Astrocyte (in vitro differentiated cells and primary cell): ENCODE data around the gene NKAIN2. TPM values are rescaled to one million over a fixed set of nuclear protein-coding genes. Genes with fewer than 3 reads are reported as not detected.

Experiments used
- DNase-seq: peaks from one replicate; pipeline ENCODE4 v3.0.0-alpha.2; 2010; ENCODE audit warnings: low read depth
- FAIRE-seq: peaks from 2 replicates; lab custom pipeline; 2011; peaks lifted over from hg19 to GRCh38; lab: Jason Lieb, UNC
- H2AFZ ChIP-seq: 2 replicates; pipeline ENCODE4 v1.6.0; 2012; ENCODE audit warnings: low read depth, low read length, inconsistent platforms
- H3K27ac ChIP-seq: 2 replicates; pipeline ENCODE4 v1.5.1; 2011; ENCODE audit warnings: low read depth, low read length, inconsistent platforms
- H3K27me3 ChIP-seq: 2 replicates; pipeline ENCODE4 v1.6.0; 2011; ENCODE audit warnings: low read length, inconsistent platforms; ENCODE audit not compliant: insufficient read depth
- H3K36me3 ChIP-seq: 2 replicates; pipeline ENCODE4 v1.5.1; 2011; ENCODE audit warnings: low read length, inconsistent platforms; ENCODE audit not compliant: insufficient read depth
- H3K4me1 ChIP-seq: 2 replicates; pipeline ENCODE4 v1.5.1; 2011; ENCODE audit warnings: low read length, inconsistent platforms; ENCODE audit not compliant: insufficient read depth
- H3K4me2 ChIP-seq: 2 replicates; pipeline ENCODE4 v1.6.0; 2012; ENCODE audit warnings: low read length, inconsistent platforms
- H3K4me3 ChIP-seq: 2 replicates; pipeline ENCODE4 v1.5.1; 2011; ENCODE audit warnings: low read depth, mild to moderate bottlenecking, low read length, inconsistent platforms; ENCODE audit not compliant: insufficient read depth
- H3K79me2 ChIP-seq: 2 replicates; pipeline ENCODE4 v1.6.0; 2012; ENCODE audit warnings: mild to moderate bottlenecking, low read length, inconsistent platforms; ENCODE audit not compliant: insufficient read depth
- H3K9ac ChIP-seq: 2 replicates; pipeline ENCODE4 v1.6.0; 2012; ENCODE audit warnings: mild to moderate bottlenecking, low read length, inconsistent platforms
- H3K9me3 ChIP-seq: 2 replicates; pipeline ENCODE4 v1.5.1; 2012; ENCODE audit warnings: low read depth, mild to moderate bottlenecking, low read length, inconsistent platforms; ENCODE audit not compliant: insufficient read depth
- H4K20me1 ChIP-seq: 2 replicates; pipeline ENCODE4 v1.6.0; 2012; ENCODE audit warnings: low read length, inconsistent platforms; ENCODE audit not compliant: insufficient read depth
- H3K27ac Mint-ChIP-seq: one replicate; pipeline ENCODE4 v1.8.0; 2021; ENCODE audit warnings: mild to moderate bottlenecking, mixed read lengths; ENCODE audit not compliant: unreplicated experiment
- H3K27me3 Mint-ChIP-seq: one replicate; pipeline ENCODE4 v1.8.0; 2021; ENCODE audit warnings: low read depth, mixed read lengths; ENCODE audit not compliant: unreplicated experiment
- H3K36me3 Mint-ChIP-seq: one replicate; pipeline ENCODE4 v1.8.0; 2021; ENCODE audit warnings: low read depth, mixed read lengths; ENCODE audit not compliant: unreplicated experiment
- H3K4me1 Mint-ChIP-seq: one replicate; pipeline ENCODE4 v1.8.0; 2021; ENCODE audit warnings: low read depth, mixed read lengths; ENCODE audit not compliant: unreplicated experiment
- H3K4me3 Mint-ChIP-seq: one replicate; pipeline ENCODE4 v1.8.0; 2021; ENCODE audit warnings: mild to moderate bottlenecking, moderate library complexity, mixed read lengths; ENCODE audit not compliant: unreplicated experiment
- H3K9me3 Mint-ChIP-seq: one replicate; pipeline ENCODE4 v1.8.0; 2021; ENCODE audit warnings: mild to moderate bottlenecking, mixed read lengths; ENCODE audit not compliant: unreplicated experiment
- CTCF ChIP-seq: IDR thresholded peaks from 2 replicates; pipeline ENCODE4 v1.5.1; 2011; ENCODE audit warnings: low read depth, mild to moderate bottlenecking, inconsistent platforms, low read length, moderate library complexity; ENCODE audit not compliant: insufficient read depth
- EZH2 ChIP-seq: IDR thresholded peaks from 2 replicates; pipeline ENCODE4 v1.6.1; 2012; ENCODE audit warnings: mild to moderate bottlenecking, low read length, inconsistent platforms; ENCODE audit not compliant: insufficient read depth
- total RNA-seq: library from RNA; stranded (reverse); gene quantifications from 2 replicates; pipeline ENCODE4 v1.2.1, GENCODE V29; 2021

The NKAIN2 gene
- total RNA-seq, 1 donor from 2014 or later = 0.07 TPM

GRCh38 chr6:124719913-124720312 lies 916.2 kb downstream of the NKAIN2 start:
- Mint-ChIP-seq H3K36me3 (no peaks in the 10 kb centered on the region), H3K4me1 (no peaks in the 10 kb centered on the region), H3K27me3 (peaks cover 5% of the 10 kb centered on the region), H3K27ac (no peak overlapping the region), H3K9me3 (no peaks in the 10 kb centered on the region), H3K4me3 (no peak overlapping the region)
- H3K27me3 ChIP-seq = no peaks in the 10 kb centered on the region
- no peak overlapping the region for H3K9ac ChIP-seq
- no peak for TF ChIP-seq CTCF
- no peak for TF ChIP-seq EZH2
- DNase-seq (no peak), FAIRE-seq (no peak)
- H3K4me2 ChIP-seq = no peak overlapping the region
- H3K4me1 ChIP-seq = no peaks in the 10 kb centered on the region
- H3K9me3 ChIP-seq = no peaks in the 10 kb centered on the region
- no peak overlapping the region for H3K27ac ChIP-seq
- H3K36me3 ChIP-seq = no peaks in the 10 kb centered on the region
- H3K4me3 ChIP-seq = no peak overlapping the region
- H2AFZ ChIP-seq = no peak overlapping the region
- no peaks in the 10 kb centered on the region for H3K79me2 ChIP-seq
- no peaks in the 10 kb centered on the region for H4K20me1 ChIP-seq

GRCh38 chr6:124721331-124721730 lies 917.7 kb downstream of the NKAIN2 start:
- no peaks in the 10 kb centered on the region for H4K20me1 ChIP-seq
- no peaks in the 10 kb centered on the region for H3K9me3 Mint-ChIP-seq
- no peaks in the 10 kb centered on the region for H3K36me3 ChIP-seq
- H3K36me3 Mint-ChIP-seq = no peaks in the 10 kb centered on the region
- no peak overlapping the region for H3K27ac ChIP-seq
- DNase-seq (no peak), FAIRE-seq (no peak)
- no peak overlapping the region for H3K4me3 ChIP-seq
- H3K4me3 Mint-ChIP-seq = no peak overlapping the region
- no peak overlapping the region for H3K4me2 ChIP-seq
- no peak overlapping the region for H3K27ac Mint-ChIP-seq
- H3K4me1 ChIP-seq = no peaks in the 10 kb centered on the region
- no peaks in the 10 kb centered on the region for H3K27me3 Mint-ChIP-seq
- H3K9me3 ChIP-seq = no peaks in the 10 kb centered on the region
- H3K4me1 Mint-ChIP-seq = no peaks in the 10 kb centered on the region
- H3K27me3 ChIP-seq = no peaks in the 10 kb centered on the region
- no peaks in the 10 kb centered on the region for H3K79me2 ChIP-seq
- TF ChIP-seq CTCF (no peak), EZH2 (no peak)
- no peak overlapping the region for H3K9ac ChIP-seq
- no peak overlapping the region for H2AFZ ChIP-seq

GRCh38 chr6:124722141-124722878 lies 918.6 kb downstream of the NKAIN2 start:
- Histone ChIP-seq H3K4me1 (no peaks in the 10 kb centered on the region), H3K9me3 (no peaks in the 10 kb centered on the region), H4K20me1 (no peaks in the 10 kb centered on the region), H3K27ac (no peak overlapping the region), H3K27me3 (no peaks in the 10 kb centered on the region), H3K79me2 (no peaks in the 10 kb centered on the region), H3K4me2 (no peak overlapping the region), H3K36me3 (no peaks in the 10 kb centered on the region), H3K4me3 (no peak overlapping the region), H2AFZ (no peak overlapping the region), H3K9ac (no peak overlapping the region)
- H3K4me3 Mint-ChIP-seq = no peak overlapping the region
- H3K27ac Mint-ChIP-seq = no peak overlapping the region
- TF ChIP-seq CTCF = no peak
- TF ChIP-seq EZH2 = no peak
- H3K27me3 Mint-ChIP-seq = no peaks in the 10 kb centered on the region
- DNase-seq (no peak), FAIRE-seq (no peak)
- no peaks in the 10 kb centered on the region for H3K4me1 Mint-ChIP-seq
- no peaks in the 10 kb centered on the region for H3K9me3 Mint-ChIP-seq
- no peaks in the 10 kb centered on the region for H3K36me3 Mint-ChIP-seq
